ENCODE measurements around the gene BAZ2B.

DNA sequence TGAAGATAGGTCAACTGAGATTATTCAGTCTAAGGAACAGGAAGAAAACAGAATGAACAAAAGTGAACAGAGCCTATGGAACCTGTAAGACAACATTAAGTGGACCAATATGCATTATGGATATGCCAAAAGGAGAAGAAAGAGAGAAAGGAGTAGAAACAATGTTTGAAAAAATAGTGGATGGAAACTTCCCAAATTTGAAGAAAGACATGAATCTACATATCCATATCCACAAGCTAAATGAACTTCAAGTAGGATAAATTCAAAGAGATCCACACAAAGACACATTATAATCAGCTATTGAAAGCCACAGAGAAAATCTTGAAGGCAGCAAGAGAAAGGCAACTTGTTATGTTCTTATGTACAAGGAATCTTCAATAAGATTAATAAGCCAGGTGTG is 74.2 kb downstream of the BAZ2B start:
- TF ChIP-seq, protein P1, sequence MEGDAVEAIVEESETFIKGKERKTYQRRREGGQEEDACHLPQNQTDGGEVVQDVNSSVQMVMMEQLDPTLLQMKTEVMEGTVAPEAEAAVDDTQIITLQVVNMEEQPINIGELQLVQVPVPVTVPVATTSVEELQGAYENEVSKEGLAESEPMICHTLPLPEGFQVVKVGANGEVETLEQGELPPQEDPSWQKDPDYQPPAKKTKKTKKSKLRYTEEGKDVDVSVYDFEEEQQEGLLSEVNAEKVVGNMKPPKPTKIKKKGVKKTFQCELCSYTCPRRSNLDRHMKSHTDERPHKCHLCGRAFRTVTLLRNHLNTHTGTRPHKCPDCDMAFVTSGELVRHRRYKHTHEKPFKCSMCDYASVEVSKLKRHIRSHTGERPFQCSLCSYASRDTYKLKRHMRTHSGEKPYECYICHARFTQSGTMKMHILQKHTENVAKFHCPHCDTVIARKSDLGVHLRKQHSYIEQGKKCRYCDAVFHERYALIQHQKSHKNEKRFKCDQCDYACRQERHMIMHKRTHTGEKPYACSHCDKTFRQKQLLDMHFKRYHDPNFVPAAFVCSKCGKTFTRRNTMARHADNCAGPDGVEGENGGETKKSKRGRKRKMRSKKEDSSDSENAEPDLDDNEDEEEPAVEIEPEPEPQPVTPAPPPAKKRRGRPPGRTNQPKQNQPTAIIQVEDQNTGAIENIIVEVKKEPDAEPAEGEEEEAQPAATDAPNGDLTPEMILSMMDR (IDR thresholded peaks at IDR 0.05): no peak
- TF ChIP-seq POLR2A (IDR thresholded peaks at IDR 0.05): no peak

Data from testis (tissue), 2 donors.